MCF 10A (cell line): ENCODE data around the gene SYNDIG1. TPM values are rescaled to one million over a fixed set of nuclear protein-coding genes. Genes with fewer than 3 reads are reported as not detected.

Source experiments
- BruUV-seq: library from RNA; stranded (reverse); fragments of 400-500 nt; replicated peaks from 2 replicates; lab custom pipeline; 2021; lab: Mats Ljungman, UMichigan
- CTCF ChIA-PET: fragments of 300-600 bp; sonication (Branson Sonifier 250); formaldehyde crosslinking; extraction: SDS; loops from one replicate; lab custom pipeline; 2021; ENCODE audit warnings: antibody characterized with exemption, inconsistent platforms; lab: Yijun Ruan, JAX
- POLR2A ChIA-PET: fragments of 300-600, 350-650 bp; sonication (Branson Sonifier 250); formaldehyde crosslinking; extraction: SDS; loops from one replicate; lab custom pipeline; 2020; ENCODE audit warnings: antibody characterized with exemption, inconsistent platforms; lab: Yijun Ruan, JAX
- DNase-seq: peaks from one replicate; pipeline ENCODE4 v3.0.0-alpha.2; 2018; ENCODE audit not compliant: unreplicated experiment
- H3K27ac Mint-ChIP-seq: one replicate; pipeline ENCODE4 v1.8.0; 2022; ENCODE audit warnings: mild to moderate bottlenecking, low read depth, mixed read lengths; ENCODE audit not compliant: unreplicated experiment
- H3K27me3 Mint-ChIP-seq: one replicate; pipeline ENCODE4 v1.8.0; 2022; ENCODE audit warnings: mixed read lengths; ENCODE audit not compliant: insufficient read depth, unreplicated experiment
- H3K36me3 Mint-ChIP-seq: one replicate; pipeline ENCODE4 v1.8.0; 2022; ENCODE audit warnings: mild to moderate bottlenecking, moderate library complexity, mixed read lengths; ENCODE audit not compliant: insufficient read depth, unreplicated experiment
- H3K4me1 Mint-ChIP-seq: one replicate; pipeline ENCODE4 v1.8.0; 2022; ENCODE audit warnings: mixed read lengths; ENCODE audit not compliant: insufficient read depth, unreplicated experiment
- H3K4me3 Mint-ChIP-seq: one replicate; pipeline ENCODE4 v1.8.0; 2022; ENCODE audit warnings: mild to moderate bottlenecking, moderate library complexity, mixed read lengths; ENCODE audit not compliant: unreplicated experiment
- H3K9me3 Mint-ChIP-seq: one replicate; pipeline ENCODE4 v1.8.0; 2022; ENCODE audit warnings: mixed read lengths; ENCODE audit not compliant: unreplicated experiment
- intact Hi-C: fragments of 100-400 bp; cut with micrococcal nuclease; formaldehyde crosslinking; loops from 2 replicates; pipeline ENCODE4 v1.14.1; 2022
- total RNA-seq: library from RNA; stranded (reverse); gene quantifications from 2 replicates; pipeline ENCODE4 v1.2.3, GENCODE V29; 2022
- TF ChIP-seq, protein P1 (sequence below): fragments of 200-600 bp; IDR thresholded peaks from one replicate; pipeline ENCODE4 v1.8.0; 2022; ENCODE audit warnings: antibody characterized with exemption, mild to moderate bottlenecking; ENCODE audit not compliant: unreplicated experiment

Gene SYNDIG1
- total RNA-seq, 1 experiment from 2014 or later, result not detected

DNA sequence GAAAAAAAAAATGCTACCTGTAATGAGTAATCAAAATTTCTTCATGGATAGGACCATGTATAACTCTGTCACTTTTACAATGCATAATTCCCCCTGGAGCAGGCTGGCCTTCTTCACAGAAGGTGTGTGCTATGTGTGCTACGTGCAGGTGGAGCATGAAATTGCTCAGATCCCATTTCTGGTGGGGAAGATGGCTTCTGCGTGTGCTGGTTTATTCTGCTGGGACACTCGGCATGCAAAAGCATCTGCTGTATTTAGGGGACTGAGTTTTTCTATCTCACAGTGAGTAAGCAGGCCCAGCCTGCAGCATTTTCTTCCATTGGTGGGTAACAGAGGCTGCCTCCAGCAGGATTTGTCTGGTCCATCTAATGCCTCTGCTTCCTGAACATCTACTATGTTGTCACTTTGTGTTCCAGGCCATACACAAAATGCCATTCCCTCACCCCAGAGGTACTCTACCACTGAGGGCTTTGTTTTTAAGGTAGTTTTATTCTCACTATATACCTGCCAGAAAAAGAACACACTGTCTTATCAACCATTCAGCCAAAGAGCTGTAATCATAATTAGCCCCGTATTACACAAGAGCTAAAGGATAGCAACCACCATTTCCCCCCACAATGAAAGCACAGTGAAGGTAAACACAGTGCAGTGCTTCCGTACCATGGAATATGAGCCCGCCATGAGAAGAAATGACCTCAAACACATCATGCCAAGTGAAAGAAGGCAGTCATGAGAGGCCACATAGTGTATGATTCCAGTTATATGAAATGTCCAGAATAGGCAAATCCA lies 62.4 kb downstream of the SYNDIG1 start:
- TF ChIP-seq, protein P1, sequence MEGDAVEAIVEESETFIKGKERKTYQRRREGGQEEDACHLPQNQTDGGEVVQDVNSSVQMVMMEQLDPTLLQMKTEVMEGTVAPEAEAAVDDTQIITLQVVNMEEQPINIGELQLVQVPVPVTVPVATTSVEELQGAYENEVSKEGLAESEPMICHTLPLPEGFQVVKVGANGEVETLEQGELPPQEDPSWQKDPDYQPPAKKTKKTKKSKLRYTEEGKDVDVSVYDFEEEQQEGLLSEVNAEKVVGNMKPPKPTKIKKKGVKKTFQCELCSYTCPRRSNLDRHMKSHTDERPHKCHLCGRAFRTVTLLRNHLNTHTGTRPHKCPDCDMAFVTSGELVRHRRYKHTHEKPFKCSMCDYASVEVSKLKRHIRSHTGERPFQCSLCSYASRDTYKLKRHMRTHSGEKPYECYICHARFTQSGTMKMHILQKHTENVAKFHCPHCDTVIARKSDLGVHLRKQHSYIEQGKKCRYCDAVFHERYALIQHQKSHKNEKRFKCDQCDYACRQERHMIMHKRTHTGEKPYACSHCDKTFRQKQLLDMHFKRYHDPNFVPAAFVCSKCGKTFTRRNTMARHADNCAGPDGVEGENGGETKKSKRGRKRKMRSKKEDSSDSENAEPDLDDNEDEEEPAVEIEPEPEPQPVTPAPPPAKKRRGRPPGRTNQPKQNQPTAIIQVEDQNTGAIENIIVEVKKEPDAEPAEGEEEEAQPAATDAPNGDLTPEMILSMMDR, result no peak

DNA sequence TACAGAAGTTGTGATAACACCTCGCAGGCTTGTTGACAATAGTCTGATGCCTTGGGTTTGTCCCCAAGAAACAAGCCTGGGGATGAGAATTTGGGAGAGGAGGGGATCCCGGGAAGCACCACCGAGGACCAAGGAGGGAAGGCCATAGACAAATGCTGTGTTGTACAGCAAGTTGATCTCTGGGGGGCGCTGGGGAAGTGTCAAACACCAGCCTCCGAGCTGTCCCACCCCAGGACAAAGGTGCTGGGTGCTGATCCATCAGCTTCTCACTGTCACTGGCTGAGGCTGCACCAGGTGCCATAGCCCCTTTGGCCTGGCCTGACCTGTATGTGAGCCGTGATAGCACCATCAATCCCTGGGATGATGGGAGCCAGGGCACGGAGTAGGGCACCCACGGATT lies 64.0 kb downstream of the SYNDIG1 start:
- Mint-ChIP-seq H3K27me3 (no peaks in the 10 kb centered on the region), H3K27ac (no peak overlapping the region), H3K4me1 (no peaks in the 10 kb centered on the region), H3K4me3 (no peak overlapping the region), H3K36me3 (no peaks in the 10 kb centered on the region), H3K9me3 (peaks cover 73% of the 10 kb centered on the region)
- no peak for DNase-seq
- intact Hi-C loops, result no loop called here
- CTCF ChIA-PET, result no interaction called here
- TF ChIP-seq, protein P1, result no peak
- BruUV-seq, result no TSS peak
- POLR2A ChIA-PET, result no interaction called here

More for the DNA sequence above, 62.4 kb downstream of the SYNDIG1 start:
- no peak for DNase-seq
- no TSS peak for BruUV-seq
- no peaks in the 10 kb centered on the region for H3K36me3 Mint-ChIP-seq
- peaks cover 66% of the 10 kb centered on the region for H3K9me3 Mint-ChIP-seq
- no peak overlapping the region for H3K4me3 Mint-ChIP-seq
- ChIA-PET CTCF (no interaction called here), POLR2A (no interaction called here)
- no peaks in the 10 kb centered on the region for H3K4me1 Mint-ChIP-seq
- intact Hi-C loops, result no loop called here
- no peak overlapping the region for H3K27ac Mint-ChIP-seq
- H3K27me3 Mint-ChIP-seq, result no peaks in the 10 kb centered on the region

DNA sequence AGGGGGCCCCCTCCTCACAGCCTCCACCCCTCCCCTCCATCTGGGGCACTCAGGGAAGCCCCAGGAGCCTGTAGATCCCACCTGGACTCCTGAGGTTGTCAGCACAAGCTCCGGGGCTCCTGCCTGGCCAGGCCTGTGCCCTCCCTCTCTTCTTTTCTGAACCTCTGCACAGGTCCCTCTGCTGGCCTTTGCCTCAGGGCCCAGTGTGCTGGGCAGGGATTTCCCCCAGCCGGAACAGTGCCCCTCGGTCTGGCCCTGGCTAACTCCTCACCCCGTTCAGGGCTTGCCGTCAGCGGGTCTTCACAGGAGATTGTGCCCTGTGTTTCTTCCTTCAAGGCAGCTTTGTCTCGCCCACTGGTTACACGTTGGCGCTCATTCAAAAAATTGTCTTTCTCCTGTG lies 64.9 kb downstream of the SYNDIG1 start:
- peaks cover 67% of the 10 kb centered on the region for H3K9me3 Mint-ChIP-seq
- no peaks in the 10 kb centered on the region for H3K36me3 Mint-ChIP-seq
- intact Hi-C loops, result no loop called here
- ChIA-PET POLR2A (no interaction called here), CTCF (no interaction called here)
- TF ChIP-seq, protein P1, result no peak
- no TSS peak for BruUV-seq
- DNase-seq, result no peak
- no peak overlapping the region for H3K27ac Mint-ChIP-seq
- no peak overlapping the region for H3K4me3 Mint-ChIP-seq
- H3K27me3 Mint-ChIP-seq, result no peaks in the 10 kb centered on the region
- no peaks in the 10 kb centered on the region for H3K4me1 Mint-ChIP-seq

DNA sequence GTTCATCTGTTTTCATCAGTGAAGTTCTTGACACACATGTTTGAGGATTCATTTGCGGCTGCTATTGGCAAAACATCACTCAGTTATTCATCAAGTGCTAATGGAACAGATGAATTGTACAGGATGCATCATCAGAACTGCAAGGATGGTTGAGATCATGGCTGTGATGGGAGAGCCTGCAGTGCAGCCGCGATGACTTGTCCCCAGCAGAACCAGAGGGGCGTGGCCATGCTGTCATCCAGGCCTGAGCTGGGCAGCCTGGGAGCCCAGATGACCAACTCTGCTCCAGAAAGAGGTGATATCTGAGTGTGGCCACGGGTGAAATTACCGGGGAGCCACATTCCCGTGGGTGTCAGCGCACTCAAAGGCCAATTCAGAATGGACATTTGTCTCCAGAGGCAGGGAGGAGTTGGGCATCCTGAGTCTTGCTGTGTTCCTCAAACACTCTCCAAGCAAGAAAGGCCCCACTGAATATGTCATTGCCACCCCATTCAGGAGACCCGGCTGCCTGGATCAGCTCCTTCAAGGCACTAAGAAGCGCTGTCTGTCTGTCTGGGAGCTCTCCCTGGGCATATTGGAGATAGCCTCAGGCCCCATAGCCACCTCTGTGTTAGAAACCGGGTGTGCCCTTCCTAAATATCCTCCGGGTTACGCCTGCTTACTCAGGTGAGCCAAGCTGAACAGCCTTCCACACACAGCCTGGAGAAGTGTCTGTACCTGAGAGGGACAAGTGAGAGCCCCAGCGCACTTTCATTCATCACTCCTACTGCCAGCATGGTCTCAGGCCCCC lies 66.7 kb downstream of the SYNDIG1 start:
- ChIA-PET POLR2A (no interaction called here), CTCF (no interaction called here)
- intact Hi-C loops, result no loop called here
- DNase-seq, result no peak
- Mint-ChIP-seq H3K27me3 (no peaks in the 10 kb centered on the region), H3K27ac (no peak overlapping the region), H3K9me3 (peaks cover 53% of the 10 kb centered on the region), H3K4me1 (no peaks in the 10 kb centered on the region), H3K36me3 (no peaks in the 10 kb centered on the region), H3K4me3 (no peak overlapping the region)
- TF ChIP-seq, protein P1, result no peak
- BruUV-seq, result no TSS peak
